Astrocyte (in vitro differentiated cells and primary cell): ENCODE results near the gene PIAS1. TPM values are rescaled to one million over a fixed set of nuclear protein-coding genes. Genes with fewer than 3 reads are reported as not detected.

Source experiments
- DNase-seq: peaks from one replicate; pipeline ENCODE4 v3.0.0-alpha.2; 2010; ENCODE audit warnings: low read depth
- FAIRE-seq: peaks from 2 replicates; lab custom pipeline; 2011; peaks lifted over from hg19 to GRCh38; lab: Jason Lieb, UNC
- H2AFZ ChIP-seq: 2 replicates; pipeline ENCODE4 v1.6.0; 2012; ENCODE audit warnings: low read depth, low read length, inconsistent platforms
- H3K27ac ChIP-seq: 2 replicates; pipeline ENCODE4 v1.5.1; 2011; ENCODE audit warnings: low read depth, low read length, inconsistent platforms
- H3K27me3 ChIP-seq: 2 replicates; pipeline ENCODE4 v1.6.0; 2011; ENCODE audit warnings: low read length, inconsistent platforms; ENCODE audit not compliant: insufficient read depth
- H3K36me3 ChIP-seq: 2 replicates; pipeline ENCODE4 v1.5.1; 2011; ENCODE audit warnings: low read length, inconsistent platforms; ENCODE audit not compliant: insufficient read depth
- H3K4me1 ChIP-seq: 2 replicates; pipeline ENCODE4 v1.5.1; 2011; ENCODE audit warnings: low read length, inconsistent platforms; ENCODE audit not compliant: insufficient read depth
- H3K4me2 ChIP-seq: 2 replicates; pipeline ENCODE4 v1.6.0; 2012; ENCODE audit warnings: low read length, inconsistent platforms
- H3K4me3 ChIP-seq: 2 replicates; pipeline ENCODE4 v1.5.1; 2011; ENCODE audit warnings: low read depth, mild to moderate bottlenecking, low read length, inconsistent platforms; ENCODE audit not compliant: insufficient read depth
- H3K79me2 ChIP-seq: 2 replicates; pipeline ENCODE4 v1.6.0; 2012; ENCODE audit warnings: mild to moderate bottlenecking, low read length, inconsistent platforms; ENCODE audit not compliant: insufficient read depth
- H3K9ac ChIP-seq: 2 replicates; pipeline ENCODE4 v1.6.0; 2012; ENCODE audit warnings: mild to moderate bottlenecking, low read length, inconsistent platforms
- H3K9me3 ChIP-seq: 2 replicates; pipeline ENCODE4 v1.5.1; 2012; ENCODE audit warnings: low read depth, mild to moderate bottlenecking, low read length, inconsistent platforms; ENCODE audit not compliant: insufficient read depth
- H4K20me1 ChIP-seq: 2 replicates; pipeline ENCODE4 v1.6.0; 2012; ENCODE audit warnings: low read length, inconsistent platforms; ENCODE audit not compliant: insufficient read depth
- H3K27ac Mint-ChIP-seq: one replicate; pipeline ENCODE4 v1.8.0; 2021; ENCODE audit warnings: mild to moderate bottlenecking, mixed read lengths; ENCODE audit not compliant: unreplicated experiment
- H3K27me3 Mint-ChIP-seq: one replicate; pipeline ENCODE4 v1.8.0; 2021; ENCODE audit warnings: low read depth, mixed read lengths; ENCODE audit not compliant: unreplicated experiment
- H3K36me3 Mint-ChIP-seq: one replicate; pipeline ENCODE4 v1.8.0; 2021; ENCODE audit warnings: low read depth, mixed read lengths; ENCODE audit not compliant: unreplicated experiment
- H3K4me1 Mint-ChIP-seq: one replicate; pipeline ENCODE4 v1.8.0; 2021; ENCODE audit warnings: low read depth, mixed read lengths; ENCODE audit not compliant: unreplicated experiment
- H3K4me3 Mint-ChIP-seq: one replicate; pipeline ENCODE4 v1.8.0; 2021; ENCODE audit warnings: mild to moderate bottlenecking, moderate library complexity, mixed read lengths; ENCODE audit not compliant: unreplicated experiment
- H3K9me3 Mint-ChIP-seq: one replicate; pipeline ENCODE4 v1.8.0; 2021; ENCODE audit warnings: mild to moderate bottlenecking, mixed read lengths; ENCODE audit not compliant: unreplicated experiment
- CTCF ChIP-seq: IDR thresholded peaks from 2 replicates; pipeline ENCODE4 v1.5.1; 2011; ENCODE audit warnings: low read depth, mild to moderate bottlenecking, inconsistent platforms, low read length, moderate library complexity; ENCODE audit not compliant: insufficient read depth
- EZH2 ChIP-seq: IDR thresholded peaks from 2 replicates; pipeline ENCODE4 v1.6.1; 2012; ENCODE audit warnings: mild to moderate bottlenecking, low read length, inconsistent platforms; ENCODE audit not compliant: insufficient read depth
- total RNA-seq: library from RNA; stranded (reverse); gene quantifications from 2 replicates; pipeline ENCODE4 v1.2.1, GENCODE V29; 2021

PIAS1 gene
- total RNA-seq, 1 donor from 2014 or later, result 30.2 TPM

- no peak overlapping the region for H3K4me3 ChIP-seq
Measured at GRCh38 chr15:68053001-68053400, 1.1 kb upstream of the PIAS1 start.

GRCh38 chr15:68054628-68055223 lies 611 bp downstream of the PIAS1 start:
- no peaks in the 10 kb centered on the region for H3K36me3 ChIP-seq
- Mint-ChIP-seq H3K27me3 (no peaks in the 10 kb centered on the region), H3K4me3 (peak overlapping the region; percentile 98), H3K36me3 (peaks cover under 1% of the 10 kb centered on the region), H3K4me1 (peaks cover 18% of the 10 kb centered on the region), H3K27ac (peak overlapping the region; percentile 84), H3K9me3 (no peaks in the 10 kb centered on the region)
- peak overlapping the region; percentile 74 for H3K27ac ChIP-seq
- H3K9ac ChIP-seq, result peak overlapping the region; percentile 93
- peaks cover 48% of the 10 kb centered on the region for H4K20me1 ChIP-seq
- FAIRE-seq (no peak), DNase-seq (peak; percentile 3)
- peak overlapping the region; percentile 97 for H3K4me2 ChIP-seq
- peaks cover 8% of the 10 kb centered on the region for H3K4me1 ChIP-seq
- TF ChIP-seq EZH2, result no peak
- TF ChIP-seq CTCF, result no peak
- H3K79me2 ChIP-seq, result peaks cover 54% of the 10 kb centered on the region
- H3K9me3 ChIP-seq, result no peaks in the 10 kb centered on the region
- peak overlapping the region; percentile 71 for H2AFZ ChIP-seq
- no peaks in the 10 kb centered on the region for H3K27me3 ChIP-seq
- peak overlapping the region; percentile 80 for H3K4me3 ChIP-seq

More at GRCh38 chr15:68053001-68053400, 1.1 kb upstream of the PIAS1 start:
- Histone ChIP-seq H4K20me1 (peaks cover 33% of the 10 kb centered on the region), H3K9me3 (no peaks in the 10 kb centered on the region), H2AFZ (no peak overlapping the region), H3K4me2 (no peak overlapping the region), H3K27ac (no peak overlapping the region), H3K79me2 (peaks cover 37% of the 10 kb centered on the region), H3K36me3 (no peaks in the 10 kb centered on the region), H3K27me3 (peaks cover 2% of the 10 kb centered on the region), H3K4me1 (peaks cover 8% of the 10 kb centered on the region), H3K9ac (no peak overlapping the region)
- DNase-seq (no peak), FAIRE-seq (no peak)
- peaks cover 18% of the 10 kb centered on the region for H3K4me1 Mint-ChIP-seq
- no peak overlapping the region for H3K27ac Mint-ChIP-seq
- TF ChIP-seq CTCF (no peak), EZH2 (no peak)
- peak overlapping the region; percentile 6 for H3K4me3 Mint-ChIP-seq
- H3K36me3 Mint-ChIP-seq, result no peaks in the 10 kb centered on the region
- no peaks in the 10 kb centered on the region for H3K27me3 Mint-ChIP-seq
- no peaks in the 10 kb centered on the region for H3K9me3 Mint-ChIP-seq

- FAIRE-seq, result no peak
- Histone ChIP-seq H3K4me2 (peak overlapping the region; percentile 97), H3K4me1 (peaks cover 8% of the 10 kb centered on the region), H2AFZ (no peak overlapping the region), H4K20me1 (peaks cover 54% of the 10 kb centered on the region), H3K27me3 (no peaks in the 10 kb centered on the region), H3K4me3 (peak overlapping the region; percentile 80), H3K79me2 (peaks cover 59% of the 10 kb centered on the region), H3K9me3 (no peaks in the 10 kb centered on the region), H3K36me3 (no peaks in the 10 kb centered on the region), H3K9ac (peak overlapping the region; percentile 93), H3K27ac (peak overlapping the region; percentile 74)
- peaks cover 18% of the 10 kb centered on the region for H3K4me1 Mint-ChIP-seq
- peak; percentile 32 for DNase-seq
- peak overlapping the region; percentile 84 for H3K27ac Mint-ChIP-seq
- TF ChIP-seq CTCF (no peak), EZH2 (no peak)
- H3K27me3 Mint-ChIP-seq, result no peaks in the 10 kb centered on the region
- H3K9me3 Mint-ChIP-seq, result no peaks in the 10 kb centered on the region
- H3K4me3 Mint-ChIP-seq, result peak overlapping the region; percentile 98
- peaks cover 2% of the 10 kb centered on the region for H3K36me3 Mint-ChIP-seq
Measured at GRCh38 chr15:68055224-68055705, 1.1 kb downstream of the PIAS1 start.
